GM18520 (cell line): ENCODE results near the gene RPL28.

ENCODE experiments used
- ATAC-seq: cut with Tn5 transposase; IDR thresholded peaks from one replicate; pipeline ENCODE4 v1.9.1; 2021; ENCODE audit not compliant: unreplicated experiment

Gene RPL28

GRCh38 chr19:55372316-55373081, 13.2 kb upstream of the RPL28 start:
- ATAC-seq, result no peak

- no peak for ATAC-seq
Measured at GRCh38 chr19:55373306-55373992, 12.3 kb upstream of the RPL28 start.

DNA sequence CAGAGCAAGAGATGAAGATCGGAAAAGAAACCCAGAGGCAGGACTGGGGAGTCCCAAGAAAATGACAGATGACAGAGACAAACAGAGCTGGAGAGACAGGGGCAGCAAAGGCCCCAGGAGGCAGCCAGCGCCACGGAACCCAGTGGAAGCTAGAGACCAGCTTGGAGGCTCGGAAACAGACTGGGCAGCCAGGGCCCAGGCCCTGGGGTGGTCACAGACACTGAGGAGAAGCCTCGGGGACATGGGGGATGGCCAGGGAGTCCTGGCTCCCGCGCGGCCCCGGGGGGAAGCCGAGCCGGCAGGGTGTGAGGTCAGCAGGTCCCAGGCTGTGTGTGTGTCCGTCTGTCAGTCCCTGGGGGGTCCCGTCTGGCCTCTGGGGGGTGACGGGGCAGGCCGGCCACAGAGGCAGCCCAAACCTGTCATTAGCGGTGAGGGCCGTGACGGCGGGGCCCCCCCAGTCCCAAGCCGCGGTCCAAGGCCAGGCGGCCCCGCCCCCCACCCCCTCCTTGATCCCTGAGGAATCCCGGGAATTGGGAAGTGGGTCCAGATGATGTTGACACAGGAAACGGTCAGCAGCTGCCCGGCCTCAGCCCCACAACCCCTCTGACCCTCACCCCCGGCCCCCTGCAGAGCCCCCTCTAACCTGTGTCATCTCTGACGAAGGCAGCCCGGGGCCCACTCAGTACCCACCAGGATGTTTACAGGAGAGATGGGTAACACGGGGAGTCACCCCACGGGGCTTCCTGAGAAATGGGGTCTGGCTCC, 11.6 kb upstream of the RPL28 start:
- no peak for ATAC-seq

- no peak for ATAC-seq
Measured at GRCh38 chr19:55376241-55376933, 9.3 kb upstream of the RPL28 start, which contains the start of gene TMEM190. Gene TMEM190, plus strand, starts transcription at chr19:55376826. Its CDS starts 28 bp downstream, at chr19:55376854.

- no peak for ATAC-seq
Measured at GRCh38 chr19:55377356-55378131, 8.2 kb upstream of the RPL28 start.

- ATAC-seq, result no peak
Measured at GRCh38 chr19:55379174-55379573, 6.6 kb upstream of the RPL28 start.

DNA sequence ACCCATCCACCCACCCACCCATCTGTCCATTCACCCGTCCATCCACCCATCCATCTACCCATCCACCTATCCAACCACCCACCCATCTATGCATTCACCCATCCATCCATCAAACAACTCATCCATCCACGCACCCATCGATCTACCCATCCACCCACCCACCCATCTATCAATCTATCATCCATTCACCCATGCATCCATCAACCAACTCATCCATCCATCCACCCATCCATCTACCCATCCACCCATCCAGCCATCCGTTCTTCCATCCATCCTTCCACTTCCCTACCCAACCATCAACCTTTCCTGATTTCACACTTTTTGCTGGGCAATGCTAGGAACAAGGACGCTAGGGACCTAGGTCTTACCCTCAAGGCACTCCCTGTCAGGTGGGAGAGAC, 3.7 kb upstream of the RPL28 start:
- ATAC-seq, result no peak

DNA sequence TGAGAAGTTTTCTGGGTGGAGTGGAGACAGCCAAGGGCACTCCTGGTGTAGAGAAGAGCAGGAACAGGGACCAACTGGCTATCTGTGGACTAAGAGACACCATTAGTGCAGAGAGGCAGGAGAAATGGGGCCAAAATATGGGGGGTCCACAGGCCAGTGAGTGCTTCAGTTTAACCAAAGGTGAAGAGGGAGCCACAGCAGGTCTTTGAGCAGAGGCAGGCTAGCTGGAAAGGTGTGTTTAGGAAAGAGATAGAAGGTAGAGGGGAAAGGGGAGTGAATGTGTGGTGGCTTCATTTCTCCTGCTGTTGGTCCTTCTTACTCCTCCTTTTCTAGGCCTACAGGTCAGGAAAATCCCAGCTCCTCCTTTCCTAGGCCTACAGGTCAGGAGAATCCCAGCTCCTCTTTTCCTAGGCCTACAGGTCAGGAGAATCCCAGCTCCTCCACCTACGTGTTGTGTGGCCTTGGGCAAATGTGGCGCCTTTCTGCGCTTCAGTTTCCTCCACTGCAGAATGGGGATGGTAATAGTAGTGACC, 3.1 kb upstream of the RPL28 start:
- ATAC-seq, result no peak

DNA sequence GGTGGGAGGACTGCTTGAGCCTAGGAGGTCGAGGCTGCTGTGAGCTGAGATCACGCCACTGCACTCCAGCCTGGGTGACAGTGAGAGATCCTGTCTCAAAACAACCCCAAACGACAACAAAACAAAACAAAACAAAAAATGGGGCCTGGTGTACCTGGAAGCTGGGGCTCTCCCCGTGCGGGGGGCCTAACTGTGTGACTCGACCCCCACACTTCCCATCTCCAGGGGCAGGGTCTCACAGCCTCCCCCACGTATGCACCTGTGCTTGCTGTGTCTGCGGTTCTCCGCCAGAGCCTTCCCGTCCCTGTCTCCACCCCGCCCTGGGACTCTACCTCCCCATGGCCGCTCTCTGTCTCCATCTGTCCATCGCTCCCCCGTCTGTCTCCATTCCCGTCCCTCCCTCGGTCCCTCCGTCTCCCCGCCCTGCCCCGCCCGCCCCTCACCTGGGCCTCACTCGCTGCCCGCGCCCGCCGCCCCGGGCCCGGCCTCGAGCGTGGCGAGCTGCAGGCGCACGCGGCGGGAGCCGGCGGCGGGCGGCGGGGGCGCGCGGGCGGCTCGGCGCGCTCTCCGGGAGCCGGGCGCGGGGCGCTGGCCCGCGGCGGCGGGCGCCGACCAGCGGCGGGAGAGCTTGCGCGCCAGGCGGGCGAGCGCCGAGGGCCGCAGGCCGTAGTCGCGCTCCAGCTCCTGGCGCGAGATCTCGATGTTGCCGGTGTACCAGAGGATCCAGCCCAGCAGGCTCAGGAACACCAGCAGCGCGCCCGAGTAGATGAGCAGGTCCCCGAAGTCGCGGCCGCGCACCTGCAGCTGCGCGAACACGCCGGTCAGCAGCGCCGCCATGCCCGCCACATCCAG, 2.2 kb upstream of the RPL28 start:
- no peak for ATAC-seq

DNA sequence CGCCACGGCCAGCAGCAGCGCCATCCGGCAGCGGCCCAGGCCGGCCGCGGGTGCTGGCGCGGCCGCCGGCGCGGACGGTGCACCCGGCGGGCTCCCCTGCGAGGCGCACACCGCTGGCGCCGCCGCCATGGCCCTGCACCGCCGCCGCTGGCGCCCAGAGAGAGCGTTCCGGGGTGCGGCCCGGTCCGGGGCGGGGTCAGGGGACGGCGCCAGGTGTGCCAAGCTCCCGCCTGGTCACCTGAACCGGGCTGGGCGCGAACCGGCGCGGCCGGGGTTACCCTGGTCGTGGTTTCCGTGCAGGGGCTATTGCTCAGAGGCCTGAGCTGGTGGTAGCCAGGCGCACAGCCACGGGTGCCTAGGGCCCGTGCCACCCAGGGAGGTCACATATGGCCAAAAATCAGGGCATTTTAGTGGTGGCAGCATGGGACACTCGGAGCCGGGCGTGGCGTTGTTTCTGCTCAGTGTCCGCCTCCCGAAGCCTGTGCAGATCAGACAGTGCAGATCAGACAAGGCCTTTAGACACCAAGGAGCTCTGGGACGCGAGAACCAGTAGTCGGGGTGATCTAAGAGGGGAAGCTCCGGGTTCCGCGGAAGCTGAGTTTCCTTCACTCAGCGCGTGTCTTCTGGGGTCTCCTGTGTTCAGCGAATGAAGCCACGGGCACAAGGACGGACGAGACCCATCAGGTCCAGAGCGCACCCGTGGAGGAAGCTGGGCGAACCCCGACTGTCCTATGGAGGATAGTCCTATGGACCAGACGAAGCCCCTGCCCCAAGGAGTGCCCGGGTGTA, 1.4 kb upstream of the RPL28 start, which contains the start of gene TMEM238:
TMEM238 (minus strand) TSS at position 162 of the 789 bp plus-strand sequence; CDS start at position 129, 33 bp downstream.
- no peak for ATAC-seq

- ATAC-seq, result peak; percentile 45
Measured at GRCh38 chr19:55384920-55385723, 610 bp upstream of the RPL28 start.

DNA sequence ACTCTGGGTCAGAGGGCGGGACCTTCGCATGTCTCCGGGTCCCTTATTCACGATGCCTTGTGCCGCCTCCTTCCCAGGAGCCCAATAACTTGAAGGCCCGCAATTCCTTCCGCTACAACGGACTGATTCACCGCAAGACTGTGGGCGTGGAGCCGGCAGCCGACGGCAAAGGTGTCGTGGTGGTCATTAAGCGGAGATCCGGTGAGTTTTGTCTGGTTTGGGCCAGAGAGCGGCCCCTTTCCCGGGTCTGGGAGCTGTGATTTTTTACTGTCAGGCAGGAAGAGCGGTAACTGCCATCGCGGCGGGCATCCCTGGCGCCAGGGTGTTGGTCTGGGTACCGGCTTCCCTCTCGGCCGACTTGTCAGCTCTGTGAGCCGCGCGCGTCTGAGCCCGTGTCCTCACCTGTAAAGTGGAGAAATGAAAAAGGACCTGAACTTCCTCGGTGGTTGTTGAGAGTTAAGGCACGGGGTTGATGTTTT, 800 bp downstream of the RPL28 start:
- ATAC-seq, result no peak

DNA sequence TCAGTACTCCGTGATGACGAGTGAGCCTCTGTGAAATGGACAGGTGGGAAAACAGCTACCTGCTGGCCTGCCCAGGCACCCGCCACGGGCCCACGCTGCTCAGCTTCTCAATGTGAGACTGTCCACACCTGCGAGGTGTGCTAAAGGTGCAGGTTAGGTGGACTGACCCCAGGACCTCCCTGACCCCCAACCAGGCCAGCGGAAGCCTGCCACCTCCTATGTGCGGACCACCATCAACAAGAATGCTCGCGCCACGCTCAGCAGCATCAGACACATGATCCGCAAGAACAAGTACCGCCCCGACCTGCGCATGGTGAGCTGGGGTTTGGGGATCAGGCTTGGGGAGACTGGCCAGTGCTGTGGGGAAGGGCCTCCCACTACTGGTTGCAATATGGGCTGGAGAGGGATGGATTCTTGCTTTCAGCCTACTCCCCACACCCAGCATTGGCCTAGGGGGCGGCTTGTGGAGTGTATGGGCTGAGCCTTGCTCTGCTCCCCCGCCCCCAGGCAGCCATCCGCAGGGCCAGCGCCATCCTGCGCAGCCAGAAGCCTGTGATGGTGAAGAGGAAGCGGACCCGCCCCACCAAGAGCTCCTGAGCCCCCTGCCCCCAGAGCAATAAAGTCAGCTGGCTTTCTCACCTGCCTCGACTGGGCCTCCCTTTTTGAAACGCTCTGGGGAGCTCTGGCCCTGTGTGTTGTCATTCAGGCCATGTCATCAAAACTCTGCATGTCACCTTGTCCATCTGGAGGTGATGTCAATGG, 2.2 kb downstream of the RPL28 start:
- ATAC-seq, result no peak

- no peak for ATAC-seq
Measured at GRCh38 chr19:55389386-55390317, 3.9 kb downstream of the RPL28 start.

GRCh38 chr19:55390461-55390880, 4.7 kb downstream of the RPL28 start:
- ATAC-seq, result no peak
